Neural progenitor cell (in vitro differentiated cells): Measurements from ENCODE around the gene ZNF620. TPM values are rescaled to one million over a fixed set of nuclear protein-coding genes. Genes with fewer than 3 reads are reported as not detected.

Source experiments
- DNase-seq: peaks from one replicate; pipeline ENCODE4 v3.0.0-alpha.2; 2016; ENCODE audit warnings: low spot score
- H2AFZ ChIP-seq: fragments of 200-600 bp; sonication (generic); replicated peaks from 2 replicates; pipeline ENCODE4 v1.6.1; 2016; ENCODE audit warnings: antibody characterized with exemption
- H3F3A ChIP-seq: fragments of 200-600 bp; sonication (generic); 2 replicates; pipeline ENCODE4 v1.6.1; 2016; ENCODE audit warnings: antibody characterized with exemption, low read depth
- H3K27ac ChIP-seq: fragments of 200-600 bp; sonication (generic); 2 replicates; pipeline ENCODE4 v1.5.1; 2016; ENCODE audit warnings: mild to moderate bottlenecking
- H3K27me3 ChIP-seq: fragments of 200-600 bp; sonication (generic); 2 replicates; pipeline ENCODE4 v1.6.1; 2016; ENCODE audit warnings: mild to moderate bottlenecking, moderate library complexity
- H3K36me3 ChIP-seq: fragments of 200-600 bp; sonication (generic); 2 replicates; pipeline ENCODE4 v1.5.1; 2016
- H3K4me1 ChIP-seq: fragments of 200-600 bp; sonication (generic); 2 replicates; pipeline ENCODE4 v1.6.1; 2016; ENCODE audit warnings: mixed run types
- H3K4me2 ChIP-seq: fragments of 200-600 bp; sonication (generic); 2 replicates; pipeline ENCODE4 v1.6.1; 2016
- H3K4me3 ChIP-seq: fragments of 200-600 bp; sonication (generic); 2 replicates; pipeline ENCODE4 v1.5.1; 2016
- H3K79me2 ChIP-seq: fragments of 200-600 bp; sonication (generic); 2 replicates; pipeline ENCODE4 v1.6.1; 2016; ENCODE audit warnings: low read depth
- H3K9ac ChIP-seq: fragments of 200-600 bp; sonication (generic); 2 replicates; pipeline ENCODE4 v1.6.1; 2016
- H3K9me3 ChIP-seq: fragments of 200-600 bp; sonication (generic); 2 replicates; pipeline ENCODE4 v1.5.1; 2016; ENCODE audit warnings: low read depth
- H4K20me1 ChIP-seq: fragments of 200-600 bp; sonication (generic); 2 replicates; pipeline ENCODE4 v1.6.1; 2016; ENCODE audit warnings: low read depth
- H3K27ac Mint-ChIP-seq: 3 replicates; pipeline ENCODE4 v1.8.0; 2021; ENCODE audit warnings: mixed read lengths
- H3K27me3 Mint-ChIP-seq: 2 replicates; pipeline ENCODE4 v1.8.0; 2022; ENCODE audit warnings: low read depth, mild to moderate bottlenecking, inconsistent platforms, moderate library complexity, mixed read lengths; ENCODE audit not compliant: insufficient read depth
- H3K36me3 Mint-ChIP-seq: 3 replicates; pipeline ENCODE4 v1.8.0; 2021; ENCODE audit warnings: mixed read lengths
- H3K4me1 Mint-ChIP-seq: 3 replicates; pipeline ENCODE4 v1.8.0; 2021; ENCODE audit warnings: mixed read lengths
- H3K4me3 Mint-ChIP-seq: 3 replicates; pipeline ENCODE4 v1.8.0; 2021; ENCODE audit warnings: mild to moderate bottlenecking, moderate library complexity, mixed read lengths
- H3K9me3 Mint-ChIP-seq: 3 replicates; pipeline ENCODE4 v1.8.0; 2020; ENCODE audit warnings: mixed read lengths
- EZH2 ChIP-seq: fragments of 200-600 bp; sonication (generic); IDR thresholded peaks from 2 replicates; pipeline ENCODE4 v1.6.1; 2017; ENCODE audit warnings: antibody characterized with exemption, mild to moderate bottlenecking, moderate library complexity
- EZH2phosphoT487 ChIP-seq: fragments of 200-600 bp; sonication (generic); IDR thresholded peaks from 2 replicates; pipeline ENCODE4 v1.6.1; 2017; ENCODE audit warnings: antibody characterized with exemption
- total RNA-seq: library from RNA; depleted of rRNA; stranded (reverse); fragments of >200 nt; gene quantifications from 2 replicates; pipeline ENCODE4 v1.2.3, GENCODE V29; 2015; ENCODE audit warnings: low replicate concordance
- TF ChIP-seq, protein P1 (sequence below): fragments of 200-600 bp; sonication (generic); IDR thresholded peaks from 2 replicates; pipeline ENCODE4 v1.5.1; 2017; ENCODE audit warnings: antibody characterized with exemption, mild to moderate bottlenecking

ZNF620 gene
- total RNA-seq, 1 donor from 2014 or later, result 23.6 TPM

DNA sequence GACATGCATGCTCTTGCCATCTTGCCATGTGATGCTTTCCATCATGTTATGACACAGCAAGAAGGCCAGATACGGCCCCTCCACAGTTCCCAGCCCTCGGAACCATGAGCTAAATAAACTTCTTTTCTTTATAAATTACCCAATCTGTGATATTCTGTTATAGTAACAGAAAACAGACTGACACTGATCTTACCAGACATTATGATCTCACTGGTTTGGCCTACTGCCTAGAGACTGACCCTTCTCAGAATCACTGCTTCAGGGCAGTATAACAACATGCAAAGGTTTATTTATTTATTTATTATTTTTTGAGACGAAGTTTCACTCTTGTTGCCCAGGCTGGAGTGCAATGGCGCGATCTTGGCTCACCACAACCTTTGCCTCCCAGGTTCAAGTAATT, 14.9 kb upstream of the ZNF620 start:
- H3F3A ChIP-seq, result no peaks in the 10 kb centered on the region
- TF ChIP-seq, protein P1, sequence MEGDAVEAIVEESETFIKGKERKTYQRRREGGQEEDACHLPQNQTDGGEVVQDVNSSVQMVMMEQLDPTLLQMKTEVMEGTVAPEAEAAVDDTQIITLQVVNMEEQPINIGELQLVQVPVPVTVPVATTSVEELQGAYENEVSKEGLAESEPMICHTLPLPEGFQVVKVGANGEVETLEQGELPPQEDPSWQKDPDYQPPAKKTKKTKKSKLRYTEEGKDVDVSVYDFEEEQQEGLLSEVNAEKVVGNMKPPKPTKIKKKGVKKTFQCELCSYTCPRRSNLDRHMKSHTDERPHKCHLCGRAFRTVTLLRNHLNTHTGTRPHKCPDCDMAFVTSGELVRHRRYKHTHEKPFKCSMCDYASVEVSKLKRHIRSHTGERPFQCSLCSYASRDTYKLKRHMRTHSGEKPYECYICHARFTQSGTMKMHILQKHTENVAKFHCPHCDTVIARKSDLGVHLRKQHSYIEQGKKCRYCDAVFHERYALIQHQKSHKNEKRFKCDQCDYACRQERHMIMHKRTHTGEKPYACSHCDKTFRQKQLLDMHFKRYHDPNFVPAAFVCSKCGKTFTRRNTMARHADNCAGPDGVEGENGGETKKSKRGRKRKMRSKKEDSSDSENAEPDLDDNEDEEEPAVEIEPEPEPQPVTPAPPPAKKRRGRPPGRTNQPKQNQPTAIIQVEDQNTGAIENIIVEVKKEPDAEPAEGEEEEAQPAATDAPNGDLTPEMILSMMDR, result no peak
- TF ChIP-seq EZH2phosphoT487 (no peak), EZH2 (no peak)
- peaks cover 20% of the 10 kb centered on the region for H3K9me3 Mint-ChIP-seq
- no peak overlapping the region for H3K4me2 ChIP-seq
- no peaks in the 10 kb centered on the region for H3K79me2 ChIP-seq
- H3K36me3 Mint-ChIP-seq, result peaks cover 29% of the 10 kb centered on the region
- H3K27ac Mint-ChIP-seq, result no peak overlapping the region
- H3K27me3 Mint-ChIP-seq, result no peaks in the 10 kb centered on the region
- H3K4me1 Mint-ChIP-seq, result no peaks in the 10 kb centered on the region
- H3K9ac ChIP-seq, result no peak overlapping the region
- peaks cover 12% of the 10 kb centered on the region for H3K36me3 ChIP-seq
- no peak overlapping the region for H3K4me3 ChIP-seq
- no peak overlapping the region for H3K4me3 Mint-ChIP-seq
- H3K27ac ChIP-seq, result no peak overlapping the region
- no peaks in the 10 kb centered on the region for H3K9me3 ChIP-seq
- no peaks in the 10 kb centered on the region for H3K27me3 ChIP-seq
- no peak for DNase-seq
- H2AFZ ChIP-seq, result no peak overlapping the region
- no peaks in the 10 kb centered on the region for H4K20me1 ChIP-seq
- no peaks in the 10 kb centered on the region for H3K4me1 ChIP-seq

DNA sequence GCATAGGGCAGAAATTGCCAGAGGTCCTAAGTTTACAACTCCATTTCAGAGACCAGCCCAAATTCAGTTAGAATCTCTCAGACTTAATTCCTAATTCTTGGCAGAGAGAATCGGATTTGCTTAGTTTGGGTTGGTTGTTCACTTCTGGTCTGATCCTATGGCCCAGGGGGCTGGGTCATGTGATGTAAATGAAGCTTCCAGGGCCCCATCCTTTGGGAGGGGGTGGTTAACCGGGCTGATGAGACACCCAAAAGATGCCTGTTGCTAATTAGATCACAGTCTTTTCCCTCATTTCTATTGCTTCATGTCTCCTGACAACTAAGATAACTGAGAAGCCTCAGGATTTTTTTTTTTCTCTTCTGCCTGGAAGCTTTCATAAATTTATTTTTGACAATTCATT, 11.1 kb upstream of the ZNF620 start:
- H3K9me3 ChIP-seq, result no peaks in the 10 kb centered on the region
- TF ChIP-seq, protein P1, result no peak
- TF ChIP-seq EZH2phosphoT487, result no peak
- no peak for TF ChIP-seq EZH2
- Mint-ChIP-seq H3K4me1 (no peaks in the 10 kb centered on the region), H3K27ac (no peak overlapping the region), H3K27me3 (no peaks in the 10 kb centered on the region), H3K4me3 (no peak overlapping the region), H3K9me3 (peaks cover 2% of the 10 kb centered on the region), H3K36me3 (peaks cover 7% of the 10 kb centered on the region)
- no peak overlapping the region for H3K4me2 ChIP-seq
- no peaks in the 10 kb centered on the region for H3K4me1 ChIP-seq
- H2AFZ ChIP-seq, result no peak overlapping the region
- no peaks in the 10 kb centered on the region for H3F3A ChIP-seq
- H3K4me3 ChIP-seq, result no peak overlapping the region
- DNase-seq, result no peak
- H4K20me1 ChIP-seq, result no peaks in the 10 kb centered on the region
- H3K9ac ChIP-seq, result peak overlapping the region; percentile 9
- H3K27ac ChIP-seq, result no peak overlapping the region
- no peaks in the 10 kb centered on the region for H3K27me3 ChIP-seq
- no peaks in the 10 kb centered on the region for H3K79me2 ChIP-seq
- no peaks in the 10 kb centered on the region for H3K36me3 ChIP-seq

DNA sequence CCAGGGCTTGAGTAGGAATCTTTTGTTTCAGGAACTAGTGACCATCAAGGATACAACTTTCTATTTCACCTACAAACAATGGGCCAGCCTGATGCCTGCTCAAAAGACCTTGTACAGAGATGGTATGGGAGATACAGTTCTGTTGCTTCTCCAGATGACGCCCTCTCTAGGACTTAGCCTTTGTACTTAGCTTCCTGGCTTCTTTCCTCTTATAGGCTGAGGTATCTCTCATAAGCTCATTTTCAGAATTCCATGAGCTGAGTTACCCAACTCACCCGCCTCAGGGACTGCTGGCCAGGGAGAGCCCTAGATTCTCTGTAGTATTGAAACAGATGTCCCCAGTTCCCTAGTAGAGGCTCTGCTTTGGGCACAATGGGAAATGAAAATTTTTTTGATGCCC, 8.6 kb upstream of the ZNF620 start:
- H3K27me3 Mint-ChIP-seq, result peaks cover 5% of the 10 kb centered on the region
- no peaks in the 10 kb centered on the region for H3K9me3 ChIP-seq
- no peak overlapping the region for H2AFZ ChIP-seq
- H3K27ac Mint-ChIP-seq, result no peak overlapping the region
- no peak for DNase-seq
- no peak overlapping the region for H3K4me3 ChIP-seq
- no peak overlapping the region for H3K4me2 ChIP-seq
- H3K27me3 ChIP-seq, result no peaks in the 10 kb centered on the region
- no peaks in the 10 kb centered on the region for H4K20me1 ChIP-seq
- no peaks in the 10 kb centered on the region for H3K4me1 Mint-ChIP-seq
- no peaks in the 10 kb centered on the region for H3K36me3 ChIP-seq
- H3K27ac ChIP-seq, result no peak overlapping the region
- no peaks in the 10 kb centered on the region for H3K79me2 ChIP-seq
- no peak overlapping the region for H3K9ac ChIP-seq
- no peak for TF ChIP-seq EZH2
- TF ChIP-seq EZH2phosphoT487, result no peak
- TF ChIP-seq, protein P1, result no peak
- H3F3A ChIP-seq, result no peaks in the 10 kb centered on the region
- no peaks in the 10 kb centered on the region for H3K4me1 ChIP-seq
- no peak overlapping the region for H3K4me3 Mint-ChIP-seq
- peaks cover 2% of the 10 kb centered on the region for H3K9me3 Mint-ChIP-seq
- H3K36me3 Mint-ChIP-seq, result no peaks in the 10 kb centered on the region

DNA sequence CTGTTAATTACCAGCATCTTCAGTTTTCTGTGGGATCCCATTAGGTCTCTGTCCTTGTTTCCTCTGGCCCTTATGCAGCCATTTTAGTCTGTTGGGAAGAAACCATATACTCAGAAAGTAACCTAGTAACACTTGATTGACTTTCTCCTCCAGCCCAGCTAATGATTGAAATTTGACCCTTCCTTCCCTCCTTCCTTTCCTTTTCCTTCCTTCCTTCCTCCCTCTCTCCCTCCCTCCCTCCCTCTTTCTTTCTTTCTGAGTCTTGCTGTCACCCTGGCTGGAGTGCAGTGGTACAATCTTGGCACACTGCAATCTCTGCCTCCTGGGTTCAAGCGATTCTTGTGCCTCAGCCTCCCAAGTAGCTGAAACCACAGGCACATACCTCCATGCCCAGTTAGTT, 5.9 kb upstream of the ZNF620 start:
- Mint-ChIP-seq H3K27ac (no peak overlapping the region), H3K9me3 (peaks cover 2% of the 10 kb centered on the region), H3K36me3 (no peaks in the 10 kb centered on the region), H3K27me3 (peaks cover 5% of the 10 kb centered on the region), H3K4me3 (no peak overlapping the region), H3K4me1 (no peaks in the 10 kb centered on the region)
- no peak overlapping the region for H3K9ac ChIP-seq
- DNase-seq, result no peak
- H3K4me2 ChIP-seq, result no peak overlapping the region
- no peaks in the 10 kb centered on the region for H3K9me3 ChIP-seq
- TF ChIP-seq, protein P1, result no peak
- TF ChIP-seq EZH2, result no peak
- H3K36me3 ChIP-seq, result no peaks in the 10 kb centered on the region
- no peak overlapping the region for H3K27ac ChIP-seq
- no peaks in the 10 kb centered on the region for H4K20me1 ChIP-seq
- no peak overlapping the region for H3K4me3 ChIP-seq
- peaks cover 4% of the 10 kb centered on the region for H3F3A ChIP-seq
- H3K79me2 ChIP-seq, result no peaks in the 10 kb centered on the region
- no peaks in the 10 kb centered on the region for H3K27me3 ChIP-seq
- no peak overlapping the region for H2AFZ ChIP-seq
- H3K4me1 ChIP-seq, result no peaks in the 10 kb centered on the region
